Hepatic stellate cell (primary cell): ENCODE results near the gene VWF.

ENCODE experiments used
- DNase-seq: peaks from one replicate; pipeline ENCODE4 v3.0.0; 2011; ENCODE audit warnings: low spot score

Gene VWF

DNA sequence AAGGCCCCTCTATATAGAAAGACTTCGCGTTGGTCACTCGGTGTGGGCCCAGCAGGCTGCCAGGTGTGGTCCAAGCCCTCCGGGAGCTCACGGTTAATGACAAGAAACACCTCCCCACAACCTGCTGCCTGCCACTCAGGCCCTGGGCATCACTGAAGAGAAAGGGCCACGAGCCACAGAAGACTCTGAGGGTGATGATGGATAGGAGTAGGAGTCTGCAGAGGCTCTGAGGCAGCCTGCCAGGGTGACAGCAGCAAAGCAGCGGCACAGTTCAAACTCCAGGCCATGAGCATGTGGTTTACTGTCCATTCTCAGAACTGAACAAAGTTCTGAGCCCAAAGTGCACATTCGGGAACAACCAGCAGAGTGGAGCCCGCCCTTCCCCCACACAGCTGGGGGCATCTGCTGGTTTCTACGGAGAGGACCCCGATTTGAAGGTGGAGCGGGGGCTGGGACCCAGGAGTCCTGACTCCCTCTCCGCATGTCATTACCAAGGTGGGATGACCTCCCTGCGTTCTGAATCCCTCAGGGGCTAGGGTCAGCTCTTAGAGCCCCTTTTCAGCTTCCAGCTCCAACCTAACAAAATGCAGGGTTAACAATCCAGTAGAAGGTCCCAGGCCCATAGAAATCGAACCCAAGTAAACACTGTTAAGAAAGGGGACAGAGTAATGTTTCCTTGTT, 65.8 kb downstream of the VWF start:
- no peak for DNase-seq

DNA sequence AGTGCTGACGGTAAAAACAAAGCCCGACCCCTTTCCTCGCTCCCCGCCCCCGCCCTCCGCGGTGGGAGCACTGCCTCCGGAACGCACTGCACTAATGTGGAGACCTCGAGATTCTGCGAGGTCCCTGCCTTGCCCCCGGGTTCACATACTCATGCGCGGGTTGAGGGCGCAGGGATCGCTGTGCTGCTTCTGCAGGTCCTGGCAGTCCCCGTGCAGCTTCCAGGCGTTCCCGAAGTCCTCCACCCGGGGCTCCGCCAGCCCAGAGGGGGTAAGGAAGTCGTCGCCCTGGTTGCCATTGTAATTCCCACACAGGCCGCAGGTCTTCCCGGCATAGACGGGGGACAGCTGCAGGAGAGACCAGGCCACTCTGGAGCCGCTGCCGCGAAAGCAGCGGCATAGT, 66.8 kb downstream of the VWF start:
- DNase-seq = no peak

GRCh38 chr12:6056406-6057240, 67.8 kb downstream of the VWF start:
- no peak for DNase-seq

DNA sequence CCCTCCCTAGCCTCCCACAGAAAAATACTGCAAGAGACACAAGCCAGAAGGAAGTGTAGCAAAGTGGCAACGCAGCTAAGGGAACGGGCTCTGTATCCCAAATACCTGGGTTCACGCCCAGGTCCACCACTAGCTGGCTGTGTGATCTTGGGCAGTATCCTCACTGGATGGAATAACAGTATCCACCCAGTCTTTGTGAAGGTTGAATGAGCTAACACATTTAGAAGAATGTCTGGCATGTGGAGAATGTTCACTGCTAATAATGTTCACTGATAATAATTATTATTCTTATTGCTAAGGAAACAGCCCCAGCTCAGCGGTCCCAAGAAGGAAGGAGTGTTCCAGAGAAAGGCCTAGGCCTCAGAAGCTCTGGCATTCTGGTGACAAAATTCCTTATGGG, 70.9 kb downstream of the VWF start:
- DNase-seq = peak; percentile 90

GRCh38 chr12:6052940-6053329, 71.5 kb downstream of the VWF start:
- peak; percentile 78 for DNase-seq

DNA sequence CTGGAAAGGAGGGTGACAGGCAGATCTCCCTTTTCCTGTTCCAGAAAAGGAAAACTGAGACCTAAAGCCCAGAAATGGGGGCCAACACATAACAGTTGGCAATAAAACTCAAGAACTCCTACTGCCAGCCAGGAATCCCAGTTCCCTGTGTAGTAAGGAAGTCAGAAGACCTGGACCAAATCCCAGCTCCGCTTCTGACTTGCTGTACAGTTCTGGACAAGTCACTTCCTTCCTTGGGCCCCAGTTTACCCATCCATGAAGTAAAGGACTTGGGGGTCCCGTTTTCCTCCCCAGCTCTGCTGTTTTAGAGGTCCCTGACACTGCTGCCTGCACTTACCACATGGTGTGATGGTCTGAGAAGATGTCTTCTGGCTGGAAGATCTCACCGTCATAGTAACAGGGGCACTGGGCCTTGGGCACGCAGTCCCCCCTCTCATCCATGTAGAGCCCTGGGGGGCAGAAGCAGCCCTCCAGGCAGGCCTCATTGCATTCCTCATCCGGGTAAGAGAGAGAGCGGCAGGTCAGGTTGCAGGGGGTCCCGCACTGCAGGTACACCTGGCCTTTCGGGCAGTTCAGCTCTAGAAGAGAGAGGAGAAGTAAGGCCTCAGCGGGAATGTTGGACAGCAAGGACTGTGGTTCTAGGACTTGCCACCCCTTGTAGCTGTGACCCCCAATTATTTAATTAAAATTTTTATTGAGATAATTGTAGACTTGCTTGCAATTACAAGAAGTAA, 72.1 kb downstream of the VWF start:
- no peak for DNase-seq

- DNase-seq = no peak
Observed at GRCh38 chr12:6049992-6050391, 74.5 kb downstream of the VWF start.

GRCh38 chr12:6049587-6049986, 74.9 kb downstream of the VWF start:
- DNase-seq = peak; percentile 64

GRCh38 chr12:6047249-6048237, 76.9 kb downstream of the VWF start:
- peak; percentile 86 for DNase-seq

GRCh38 chr12:6046511-6047180, 77.8 kb downstream of the VWF start:
- DNase-seq = no peak

- DNase-seq = no peak
Observed at GRCh38 chr12:6045438-6045837, 79.0 kb downstream of the VWF start.

DNA sequence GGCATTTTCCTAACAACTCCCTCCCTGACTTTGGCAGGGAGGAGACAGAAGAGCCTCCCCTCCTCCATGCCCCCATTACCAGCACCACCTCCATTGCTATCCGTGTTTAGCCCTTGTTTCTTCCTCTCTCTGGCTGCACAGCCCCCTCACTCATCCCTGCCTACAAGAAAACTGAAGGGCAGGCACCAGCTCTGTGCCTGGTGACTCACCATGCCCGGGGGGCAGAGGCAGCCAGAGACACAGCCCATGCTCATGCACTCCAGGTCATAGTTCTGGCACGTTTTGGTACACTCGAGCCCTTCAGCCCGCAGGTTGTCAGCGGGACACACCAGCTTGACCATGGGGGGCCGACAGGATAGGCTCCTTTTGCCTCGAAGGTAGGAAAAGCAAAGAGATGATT, 80.4 kb downstream of the VWF start:
- DNase-seq = no peak

DNA sequence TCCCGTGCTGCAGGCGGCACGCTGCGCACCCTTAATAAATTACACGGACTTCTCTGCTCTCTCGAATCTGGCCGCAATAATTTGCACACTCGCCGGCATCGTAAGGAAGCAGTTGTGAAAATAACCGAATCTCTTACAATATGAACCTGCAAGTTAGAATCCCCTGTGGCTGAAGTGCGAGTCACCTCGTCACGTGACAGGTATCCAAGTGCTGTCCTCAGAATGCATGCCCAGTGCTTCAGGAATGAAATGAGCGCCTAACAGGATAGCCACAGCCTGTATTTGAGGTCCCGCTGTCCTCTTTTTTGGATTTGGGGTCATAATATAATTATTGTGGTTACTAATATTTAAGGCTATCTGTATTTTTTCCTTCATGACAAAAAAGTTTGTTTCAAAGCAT, 82.0 kb downstream of the VWF start:
- DNase-seq = no peak

DNA sequence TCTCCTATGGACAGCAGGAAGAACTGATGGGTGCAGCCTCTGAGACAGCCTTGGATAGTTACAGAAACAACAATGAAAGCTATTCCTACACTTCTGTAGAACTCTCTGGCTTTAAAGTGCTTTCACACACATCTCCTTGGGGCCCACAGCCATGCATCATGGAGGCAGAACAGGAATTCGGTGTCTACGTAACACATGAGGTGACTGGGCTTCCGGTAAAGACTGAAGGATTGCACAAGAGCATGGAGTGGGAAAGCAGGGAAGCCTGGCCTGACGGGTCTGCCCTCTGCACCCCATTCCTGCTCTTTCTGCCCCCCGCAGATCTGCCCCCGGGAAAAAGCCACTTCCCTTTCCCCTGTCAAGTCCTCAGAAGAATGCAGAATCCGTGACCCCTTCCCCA, 82.6 kb downstream of the VWF start:
- no peak for DNase-seq

DNA sequence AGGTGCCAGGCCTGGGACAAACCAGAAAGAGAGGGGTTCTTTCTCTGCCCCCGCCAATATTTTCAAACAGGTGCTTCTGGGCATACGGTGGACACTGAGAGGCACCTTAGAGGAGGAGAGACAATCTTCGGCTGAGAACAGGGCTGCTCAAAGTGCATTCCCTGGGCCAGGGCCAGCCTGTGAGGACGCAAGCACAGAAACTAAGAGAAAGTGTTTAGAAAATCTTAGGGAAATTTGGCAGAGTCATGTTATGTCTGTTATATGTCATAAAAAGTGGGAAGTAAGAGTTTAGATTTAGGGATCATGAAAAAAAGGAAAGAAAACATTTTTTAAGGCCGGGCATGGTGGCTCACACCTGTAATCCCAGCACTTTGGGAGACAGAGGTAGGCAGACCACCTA, 83.7 kb downstream of the VWF start:
- no peak for DNase-seq

DNA sequence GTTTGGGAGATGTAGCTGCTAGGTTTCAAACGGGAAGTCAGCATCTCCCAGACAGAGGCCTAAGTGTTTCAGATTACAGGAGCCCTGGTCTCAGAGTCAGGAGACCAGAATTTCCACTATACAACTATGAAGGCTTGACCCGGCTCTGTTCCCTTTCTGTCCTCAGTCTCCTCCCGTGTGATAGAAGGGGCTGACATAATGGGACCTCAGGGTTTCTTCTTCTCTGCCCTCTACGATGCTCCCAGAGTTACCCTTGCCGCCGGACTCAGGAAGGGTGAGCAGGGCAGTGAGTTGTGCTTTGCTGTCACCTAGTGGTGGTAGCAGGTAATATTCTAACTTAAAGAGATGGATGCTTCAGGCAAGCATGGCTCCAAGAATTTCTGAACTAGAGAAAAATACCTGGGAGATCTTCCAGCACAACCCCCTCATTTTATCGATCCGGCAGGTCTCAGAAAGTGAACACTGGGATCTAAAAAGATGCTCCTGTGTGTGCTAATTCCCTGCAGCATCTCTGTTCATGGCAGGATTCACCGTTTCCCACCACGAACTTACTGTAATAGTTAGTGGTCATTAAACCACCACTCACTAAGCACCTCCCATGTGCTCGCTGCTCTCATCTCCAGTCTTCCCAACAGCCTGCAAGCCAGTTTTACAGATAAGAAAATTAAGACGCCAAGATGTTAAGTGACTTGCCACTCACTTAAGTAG, 84.4 kb downstream of the VWF start:
- peak; percentile 80 for DNase-seq

DNA sequence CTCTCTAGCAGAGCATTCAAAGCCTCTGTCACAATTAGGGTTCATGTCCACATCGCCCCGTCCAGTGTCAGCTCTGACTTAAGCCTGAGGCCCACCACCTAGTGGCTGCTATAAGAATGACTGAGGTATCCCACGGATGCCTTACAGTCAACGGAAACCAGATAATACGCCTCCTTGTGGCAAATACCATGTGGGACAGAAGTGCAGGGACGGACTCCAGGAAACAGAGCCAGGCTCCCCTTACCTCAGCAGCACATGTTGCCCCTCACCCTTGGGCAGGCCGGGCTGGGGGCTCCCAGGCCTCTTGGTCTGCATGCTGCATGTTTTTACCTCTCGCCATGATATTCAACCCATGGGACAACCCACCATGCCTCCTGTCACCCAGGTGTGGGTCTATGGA, 86.3 kb downstream of the VWF start:
- no peak for DNase-seq

DNA sequence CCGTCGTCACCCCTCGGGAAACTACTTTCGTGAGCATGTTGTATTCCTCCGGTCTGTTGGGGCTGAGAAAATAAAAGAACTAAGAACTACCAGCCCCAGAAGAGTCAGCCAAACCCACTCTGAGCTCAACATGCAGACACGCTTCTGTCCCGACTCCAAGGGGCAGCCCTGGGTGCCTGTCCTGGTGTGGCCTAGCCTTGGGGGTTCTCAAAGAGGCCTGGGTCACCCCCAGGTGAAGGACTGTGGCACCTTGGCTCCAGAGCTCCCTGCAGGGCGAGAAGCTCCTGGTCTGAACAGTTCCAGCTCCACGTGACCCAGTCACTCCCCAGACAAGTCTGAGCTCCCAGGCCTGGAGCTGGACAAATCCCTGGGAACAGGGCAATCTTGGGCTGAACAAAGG, 87.0 kb downstream of the VWF start:
- no peak for DNase-seq

- DNase-seq = no peak
Observed at GRCh38 chr12:6036509-6036908, 88.0 kb downstream of the VWF start.

DNA sequence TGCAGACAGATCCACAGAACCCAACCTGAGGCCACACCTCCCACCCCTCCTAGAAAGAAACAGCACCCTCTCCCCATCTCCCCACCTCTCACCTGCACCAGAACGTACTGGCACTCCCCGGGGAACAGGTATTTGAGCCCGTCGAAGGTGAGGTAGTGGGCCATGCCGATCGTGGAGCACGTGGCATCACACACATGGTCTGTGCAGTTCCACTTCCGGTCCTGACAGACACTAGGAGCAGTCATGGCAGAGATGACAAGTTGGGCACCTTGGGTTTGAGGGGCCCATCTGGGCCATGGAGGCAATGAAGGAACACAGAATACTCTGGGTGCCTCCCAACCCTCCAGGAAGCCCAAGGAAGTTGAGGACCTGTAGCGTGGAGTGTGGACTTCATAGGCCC, 89.9 kb downstream of the VWF start:
- DNase-seq = no peak

- DNase-seq = no peak
Observed at GRCh38 chr12:6033546-6033945, 90.9 kb downstream of the VWF start.
